KOPT-K1 (cell line): ENCODE measurements around the gene CASP5.
A peak's percentile ranks its signal among the peaks of the same experiment; 100 is the strongest.
"Not testable (repeated sequence)": the region's sequence is repeated elsewhere in the genome, so short reads cannot be mapped to it uniquely, and the experiment has no call there.

Experiments
- H3K27ac ChIP-seq: fragments of 200-600 bp; sonication (generic); 2 replicates; pipeline ENCODE4 v1.5.1; 2016; ENCODE audit warnings: antibody characterized with exemption, mild to moderate bottlenecking, low read depth, low read length; ENCODE audit not compliant: poor library complexity, severe bottlenecking
- H3K36me3 ChIP-seq: fragments of 200-600 bp; sonication (generic); 2 replicates; pipeline ENCODE4 v1.5.1; 2017; ENCODE audit warnings: antibody characterized with exemption, mild to moderate bottlenecking, low read length, moderate library complexity; ENCODE audit not compliant: insufficient read depth
- H3K9me3 ChIP-seq: fragments of 200-600 bp; sonication (generic); 2 replicates; pipeline ENCODE4 v1.5.1; 2017; ENCODE audit warnings: antibody characterized with exemption, low read length, mild to moderate bottlenecking; ENCODE audit not compliant: insufficient read depth, poor library complexity, severe bottlenecking

CASP5 gene

GRCh38 chr11:105044557-105045524 lies 21.9 kb upstream of the CASP5 start, which contains the start of gene CARD16:
TSS of gene CARD16 (minus strand) at chr11:105045335. CDS start at chr11:105045297, 38 bp downstream.
- Histone ChIP-seq H3K27ac (peak within 1 kb of the TSS; percentile 77), H3K36me3 (peaks cover 10% of the 10 kb centered on the region)
- H3K9me3 ChIP-seq, result not testable (repeated sequence)

GRCh38 chr11:105042178-105042577 lies 19.2 kb upstream of the CASP5 start:
- Histone ChIP-seq H3K27ac (no peak overlapping the region), H3K9me3 (no peaks in the 10 kb centered on the region), H3K36me3 (peaks cover 10% of the 10 kb centered on the region)

- Histone ChIP-seq H3K36me3 (peaks cover 10% of the 10 kb centered on the region), H3K27ac (no peak overlapping the region)
These were observed 17.7 kb upstream of the CASP5 start for GRCh38 chr11:105040703-105041102.

GRCh38 chr11:105034813-105035620 lies 12.0 kb upstream of the CASP5 start, which contains the start of gene CASP1:
TSS of gene CASP1 (minus strand) at chr11:105035144. CDS start at chr11:105035113, 31 bp downstream.
- peaks cover 13% of the 10 kb centered on the region; the same call in 1 of the 2 replicates for H3K36me3 ChIP-seq
- peak within 1 kb of the TSS; percentile 81 for H3K27ac ChIP-seq
- H3K9me3 ChIP-seq, result no peaks in the 10 kb centered on the region

More at GRCh38 chr11:105040703-105041102, 17.7 kb upstream of the CASP5 start:
- no peaks in the 10 kb centered on the region for H3K9me3 ChIP-seq

GRCh38 chr11:105034388-105034787 lies 11.4 kb upstream of the CASP5 start:
- H3K27ac ChIP-seq, result peak overlapping the region; percentile 81
- H3K9me3 ChIP-seq, result not testable (repeated sequence)
- H3K36me3 ChIP-seq, result peaks cover 19% of the 10 kb centered on the region; the same call in 1 of the 2 replicates

- Histone ChIP-seq H3K27ac (no peak overlapping the region), H3K9me3 (no peaks in the 10 kb centered on the region), H3K36me3 (peaks cover 24% of the 10 kb centered on the region; the same call in 1 of the 2 replicates)
These were observed 10.8 kb upstream of the CASP5 start for GRCh38 chr11:105033781-105034180.

- H3K9me3 ChIP-seq, result no peaks in the 10 kb centered on the region
- peaks cover 27% of the 10 kb centered on the region; the same call in 1 of the 2 replicates for H3K36me3 ChIP-seq
- no peak overlapping the region for H3K27ac ChIP-seq
These were observed 10.4 kb upstream of the CASP5 start for GRCh38 chr11:105033343-105033742.

- no peak overlapping the region for H3K27ac ChIP-seq
- H3K36me3 ChIP-seq, result peaks cover 33% of the 10 kb centered on the region; the same call in 1 of the 2 replicates
- H3K9me3 ChIP-seq, result no peaks in the 10 kb centered on the region
These were observed 9.5 kb upstream of the CASP5 start for GRCh38 chr11:105032495-105032894.

GRCh38 chr11:105027678-105028077 lies 4.7 kb upstream of the CASP5 start:
- H3K36me3 ChIP-seq, result peaks cover 40% of the 10 kb centered on the region; the same call in 1 of the 2 replicates
- H3K9me3 ChIP-seq, result no peaks in the 10 kb centered on the region
- H3K27ac ChIP-seq, result no peak overlapping the region

GRCh38 chr11:105024394-105024793 lies 1.4 kb upstream of the CASP5 start:
- Histone ChIP-seq H3K36me3 (peaks cover 21% of the 10 kb centered on the region; the same call in 1 of the 2 replicates), H3K9me3 (no peaks in the 10 kb centered on the region), H3K27ac (no peak overlapping the region)

- Histone ChIP-seq H3K9me3 (no peaks in the 10 kb centered on the region), H3K36me3 (peaks cover 7% of the 10 kb centered on the region; the same call in 1 of the 2 replicates), H3K27ac (no peak overlapping the region)
These were observed 441 bp downstream of the CASP5 start for GRCh38 chr11:105022527-105022926.

- Histone ChIP-seq H3K9me3 (no peaks in the 10 kb centered on the region), H3K27ac (no peak overlapping the region), H3K36me3 (no peaks in the 10 kb centered on the region)
These were observed 15.5 kb downstream of the CASP5 start for GRCh38 chr11:105007463-105007862.

- H3K27ac ChIP-seq, result no peak overlapping the region
- no peaks in the 10 kb centered on the region for H3K36me3 ChIP-seq
These were observed 17.5 kb downstream of the CASP5 start for GRCh38 chr11:105005451-105005845.

GRCh38 chr11:105004021-105004420 lies 18.9 kb downstream of the CASP5 start:
- H3K9me3 ChIP-seq, result no peaks in the 10 kb centered on the region
- no peaks in the 10 kb centered on the region for H3K36me3 ChIP-seq
- no peak overlapping the region for H3K27ac ChIP-seq

More at GRCh38 chr11:105005451-105005845, 17.5 kb downstream of the CASP5 start:
- no peaks in the 10 kb centered on the region for H3K9me3 ChIP-seq

GRCh38 chr11:105003151-105003550 lies 19.8 kb downstream of the CASP5 start:
- Histone ChIP-seq H3K27ac (no peak overlapping the region), H3K36me3 (no peaks in the 10 kb centered on the region), H3K9me3 (no peaks in the 10 kb centered on the region)
